ENCODE measurements around the gene TMPRSS11A. TPM values are rescaled to one million over a fixed set of nuclear protein-coding genes. Genes with fewer than 3 reads are reported as not detected.

Gene TMPRSS11A
- total and polyA plus RNA-seq, 2 donors (not counting 3 experiments of a cell fraction or from before 2014, with no cell fraction given) = not detected

- TF ChIP-seq MYC (IDR thresholded peaks at IDR 0.05; ENCODE audit: low read depth, low read length) = no peak
- TF ChIP-seq FOS (IDR thresholded peaks at IDR 0.05; ENCODE audit: borderline replicate concordance, insufficient read depth, low read length) = no peak
- TF ChIP-seq POLR2A (IDR thresholded peaks at IDR 0.05; ENCODE audit: low read depth, low read length) = no peak
- no peak for TF ChIP-seq GATA2 (IDR thresholded peaks at IDR 0.05; ENCODE audit: insufficient read depth, insufficient read length, low read depth, low read length)
- TF ChIP-seq CTCF (IDR thresholded peaks at IDR 0.05; ENCODE audit: extremely low read depth in 1 of 2, insufficient read depth in 1 of 2, low read depth in 1 of 2, low read length in 2 of 2) = no peak
- TF ChIP-seq EZH2 (IDR thresholded peaks at IDR 0.05; ENCODE audit: borderline replicate concordance, low read depth, low read length, severe bottlenecking) = no peak
- no peak for TF ChIP-seq POLR2AphosphoS5 (IDR thresholded peaks at IDR 0.05; ENCODE audit: insufficient read depth, low read depth, low read length)
- H3K9me3 ChIP-seq (replicated peaks; ENCODE audit: control insufficient read depth, insufficient read depth, low read length) = no peaks in the 10 kb centered on the region
- dilution Hi-C loops (cut with MboI; ENCODE audit: extremely low pct_ligation_motif_present, low sequenced_read_pairs) (no loop called here), intact Hi-C loops (cut with micrococcal nuclease) (loop anchor here (5.0 kb wide), 1 partner anchor 112 kb away; no protein-coding TSS in a partner anchor)
- H3K79me2 ChIP-seq (ENCODE audit: control insufficient read depth, insufficient read depth, low read length) = no peaks in the 10 kb centered on the region
- no peaks in the 10 kb centered on the region for H3K4me1 ChIP-seq (ENCODE audit: control insufficient read depth, extremely low read depth, insufficient read depth, low read length)
- no peaks in the 10 kb centered on the region for H4K20me1 ChIP-seq (replicated peaks; ENCODE audit: control insufficient read depth, extremely low read depth, insufficient read depth, low read length)
- H3K27me3 ChIP-seq (ENCODE audit: control insufficient read depth in 2 of 2, insufficient read depth in 2 of 2, low read length in 2 of 2) = no peaks in the 10 kb centered on the region
- H2AFZ ChIP-seq (ENCODE audit: low read depth, low read length) = no peak overlapping the region
- no peak for FAIRE-seq
- no peak overlapping the region for H3K27ac ChIP-seq (ENCODE audit: insufficient read depth, low read depth, low read length)
- no peak for DNase-seq (ENCODE audit: low read depth, low spot score)
- no peak overlapping the region for H3K9ac ChIP-seq (replicated peaks; ENCODE audit: extremely low read depth, insufficient read depth, low read length)
- POLR2A ChIA-PET = no interaction called here
- CTCF ChIA-PET = interaction anchor here (1.0 kb wide), 2 partner anchors 34 to 36 kb away, joined by 4 to 6 read pairs; no protein-coding TSS in a partner anchor
- no peak overlapping the region for H3K4me3 ChIP-seq (replicated peaks in 1 of 3; ENCODE audit: insufficient read depth in 1 of 3, low read depth in 1 of 3, low read length in 3 of 3)
- no peak overlapping the region for H3K4me2 ChIP-seq (ENCODE audit: insufficient read depth, low read length)
- BruUV-seq (replicated peaks) = no TSS peak
- H3K9me1 ChIP-seq (replicated peaks; ENCODE audit: control insufficient read depth, extremely low read depth, insufficient read depth, low read length) = no peaks in the 10 kb centered on the region
- H3K36me3 ChIP-seq (ENCODE audit: control insufficient read depth in 2 of 2, extremely low read depth in 1 of 2, insufficient read depth in 2 of 2, low read length in 2 of 2) = no peaks in the 10 kb centered on the region
These were observed 88.3 kb downstream of the TMPRSS11A start for GRCh38 chr4:67874986-67875385.

Data from endothelial cell of umbilical vein (primary cell).